Measurements from ENCODE around the gene RNF144A. TPM values are rescaled to one million over a fixed set of nuclear protein-coding genes. Genes with fewer than 3 reads are reported as not detected.

RNF144A gene
- total RNA-seq, 1 donor from 2014 or later, result 15.2 TPM

- DNase-seq (ENCODE audit: low spot score), result no peak
Measured at GRCh38 chr2:7083580-7084509, 166.6 kb downstream of the RNF144A start.

GRCh38 chr2:7084601-7085000, 167.4 kb downstream of the RNF144A start:
- no peak for DNase-seq (ENCODE audit: low spot score)

- DNase-seq (ENCODE audit: low spot score), result no peak
Measured at GRCh38 chr2:7089284-7089683, 172.1 kb downstream of the RNF144A start.

GRCh38 chr2:7089898-7090510, 172.8 kb downstream of the RNF144A start:
- no peak for DNase-seq (ENCODE audit: low spot score)

- no peak for DNase-seq (ENCODE audit: low spot score)
Measured at GRCh38 chr2:7093376-7093775, 176.2 kb downstream of the RNF144A start.

Other genes starting within 250 kb of the RNF144A start
- gene CMPK2, start 51.5 kb upstream of the RNF144A start, total RNA-seq, result 7.5 TPM
- 4.4 TPM for gene RSAD2, start 39.6 kb upstream of the RNF144A start, total RNA-seq

All from ureter (tissue), 1 donor.